AG04450 (cell line): Measurements from ENCODE around the gene YDJC. TPM values are rescaled to one million over a fixed set of nuclear protein-coding genes. Genes with fewer than 3 reads are reported as not detected.
A peak's percentile ranks its signal among the peaks of the same experiment; 100 is the strongest.

Experiments used
- CTCF ChIA-PET: fragments of 300-600, 350-600 bp; formaldehyde crosslinking; extraction: SDS; loops from one replicate; lab custom pipeline; 2022; ENCODE audit warnings: antibody characterized with exemption, inconsistent platforms; lab: Charles Lee
- POLR2A ChIA-PET: fragments of 350-600 bp; formaldehyde crosslinking; extraction: SDS; loops from one replicate; lab custom pipeline; 2021; ENCODE audit warnings: antibody characterized with exemption, inconsistent platforms; lab: Yijun Ruan, JAX
- DNase-seq: peaks from one replicate; pipeline ENCODE4 v3.0.0-alpha.2; 2011; ENCODE audit warnings: low read depth, low spot score
- H3K27ac ChIP-seq: one replicate; pipeline ENCODE4 v1.5.1; 2012; ENCODE audit warnings: low read depth, low read length, control low read depth
- H3K27me3 ChIP-seq: one replicate; pipeline ENCODE4 v1.6.0; 2012; ENCODE audit warnings: low read length; ENCODE audit not compliant: control insufficient read depth, insufficient read depth
- H3K4me3 ChIP-seq: 2 replicates; pipeline ENCODE4 v1.5.1; 2011; ENCODE audit warnings: mild to moderate bottlenecking, low read depth, low read length, control low read depth
- H3K9me3 ChIP-seq: 2 replicates; pipeline ENCODE4 v1.5.1; 2012; ENCODE audit warnings: low read length; ENCODE audit not compliant: control insufficient read depth, insufficient read depth
- polyA plus RNA-seq: library from polyadenylated mRNA; depleted of rRNA; stranded (reverse); fragments of >200 nt; gene quantifications from 2 replicates; pipeline ENCODE4 v1.2.3, GENCODE V29; 2011
- TF ChIP-seq, protein P1 (sequence below): IDR thresholded peaks from 2 replicates; pipeline ENCODE4 v1.5.1; 2011; ENCODE audit warnings: low read depth, low read length, control low read depth, inconsistent platforms

YDJC gene
- polyA plus RNA-seq, 1 experiment = 9.0 TPM

DNA sequence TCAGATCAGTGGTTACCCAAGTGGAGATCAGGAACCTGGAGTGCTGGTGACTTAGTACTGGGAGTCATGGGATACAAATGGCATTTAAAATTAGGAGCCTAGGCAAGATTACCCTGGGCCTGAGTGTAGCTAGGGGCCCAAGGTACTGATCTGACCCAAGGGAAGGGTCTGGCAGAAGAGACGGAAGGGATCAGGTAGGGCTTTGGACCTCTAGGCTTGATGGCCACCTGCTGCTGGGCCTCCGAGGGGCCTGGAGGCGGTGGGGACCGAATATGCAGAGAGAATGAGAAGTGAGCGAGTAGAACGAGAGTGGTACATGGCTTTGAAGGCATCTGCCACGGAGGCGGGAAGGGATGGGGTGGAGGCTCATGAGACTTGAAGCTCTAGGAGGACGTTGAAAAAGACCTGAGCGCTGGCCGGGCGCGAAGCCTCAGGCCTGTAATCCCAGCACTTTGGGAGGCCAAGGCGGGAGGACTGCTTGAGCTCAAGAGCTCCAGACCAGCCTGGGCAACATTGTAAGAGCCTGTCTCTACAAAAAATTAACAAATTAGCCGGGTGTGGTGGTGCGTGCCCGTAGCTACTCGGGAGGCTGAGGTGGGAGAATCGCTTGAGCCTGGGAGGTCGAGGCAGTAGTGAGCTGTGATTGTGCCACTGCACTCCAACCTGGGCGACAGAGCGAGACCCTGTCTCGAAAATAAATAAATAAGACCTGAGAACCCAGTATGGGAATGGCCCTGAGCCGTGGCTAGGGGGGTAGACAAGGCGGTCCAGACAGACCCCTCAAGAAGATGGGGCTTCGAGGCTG is 35.4 kb upstream of the YDJC start:
- CTCF ChIA-PET = interaction anchor here (1.8 kb wide), 1 partner anchor 19 kb away, joined by 6 read pairs; no protein-coding TSS in a partner anchor

DNA sequence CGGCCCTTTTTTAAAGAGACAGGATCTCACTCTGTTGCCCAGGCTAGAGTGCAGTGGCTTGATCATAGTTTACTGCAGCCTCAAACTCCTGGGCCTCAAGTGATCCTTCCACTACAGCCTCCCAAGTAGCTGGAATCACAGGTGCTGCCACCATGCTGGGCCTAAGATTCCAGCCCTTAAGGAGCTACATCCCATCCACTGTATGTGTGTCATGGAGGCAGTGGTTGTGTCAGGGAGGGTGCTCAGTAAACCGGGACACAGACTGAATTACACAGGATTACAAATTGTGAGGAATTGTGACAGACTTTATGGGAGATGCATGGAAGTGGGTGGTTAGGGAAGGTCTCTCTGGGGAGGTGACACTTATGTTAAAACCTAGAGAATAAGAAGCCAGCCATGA is 33.9 kb upstream of the YDJC start:
- POLR2A ChIA-PET = no interaction called here
- peaks cover 2% of the 10 kb centered on the region for H3K27me3 ChIP-seq
- no peak for DNase-seq
- no peak overlapping the region for H3K27ac ChIP-seq
- no peaks in the 10 kb centered on the region; the same call in 1 of the 2 replicates for H3K9me3 ChIP-seq
- CTCF ChIA-PET = interaction anchor here (1.4 kb wide), 1 partner anchor 17 kb away, joined by 4 read pairs; no protein-coding TSS in a partner anchor
- H3K4me3 ChIP-seq = no peak overlapping the region
- TF ChIP-seq, protein P1, sequence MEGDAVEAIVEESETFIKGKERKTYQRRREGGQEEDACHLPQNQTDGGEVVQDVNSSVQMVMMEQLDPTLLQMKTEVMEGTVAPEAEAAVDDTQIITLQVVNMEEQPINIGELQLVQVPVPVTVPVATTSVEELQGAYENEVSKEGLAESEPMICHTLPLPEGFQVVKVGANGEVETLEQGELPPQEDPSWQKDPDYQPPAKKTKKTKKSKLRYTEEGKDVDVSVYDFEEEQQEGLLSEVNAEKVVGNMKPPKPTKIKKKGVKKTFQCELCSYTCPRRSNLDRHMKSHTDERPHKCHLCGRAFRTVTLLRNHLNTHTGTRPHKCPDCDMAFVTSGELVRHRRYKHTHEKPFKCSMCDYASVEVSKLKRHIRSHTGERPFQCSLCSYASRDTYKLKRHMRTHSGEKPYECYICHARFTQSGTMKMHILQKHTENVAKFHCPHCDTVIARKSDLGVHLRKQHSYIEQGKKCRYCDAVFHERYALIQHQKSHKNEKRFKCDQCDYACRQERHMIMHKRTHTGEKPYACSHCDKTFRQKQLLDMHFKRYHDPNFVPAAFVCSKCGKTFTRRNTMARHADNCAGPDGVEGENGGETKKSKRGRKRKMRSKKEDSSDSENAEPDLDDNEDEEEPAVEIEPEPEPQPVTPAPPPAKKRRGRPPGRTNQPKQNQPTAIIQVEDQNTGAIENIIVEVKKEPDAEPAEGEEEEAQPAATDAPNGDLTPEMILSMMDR = no peak

More for the DNA sequence above, 35.4 kb upstream of the YDJC start:
- no peaks in the 10 kb centered on the region; the same call in 1 of the 2 replicates for H3K9me3 ChIP-seq
- H3K27ac ChIP-seq = peak overlapping the region; percentile 80
- TF ChIP-seq, protein P1 = no peak
- peak overlapping the region; percentile 80 for H3K4me3 ChIP-seq
- POLR2A ChIA-PET = interaction anchor here (1.5 kb wide), 1 partner anchor 7 kb away, joined by 3 read pairs; no protein-coding TSS in a partner anchor
- peaks cover 2% of the 10 kb centered on the region for H3K27me3 ChIP-seq
- no peak for DNase-seq

DNA sequence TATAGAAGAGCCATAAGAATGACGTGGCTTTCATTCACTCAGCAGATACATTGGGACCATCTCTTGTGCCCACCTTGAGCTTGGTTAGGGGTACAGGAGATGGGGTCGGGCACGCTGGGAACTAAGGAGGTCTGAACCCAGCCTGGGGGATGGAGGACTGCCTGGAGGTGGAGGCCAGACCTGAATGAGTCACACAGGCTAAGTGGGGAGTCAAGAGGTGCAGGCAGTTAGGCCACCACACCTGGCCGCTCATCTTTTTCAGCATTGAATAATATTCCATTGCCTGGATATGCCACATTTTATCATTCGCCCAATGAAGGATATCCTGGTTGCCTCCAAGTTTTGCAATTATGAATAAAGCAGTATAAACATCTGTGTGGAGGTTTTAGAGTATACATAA is 32.2 kb upstream of the YDJC start:
- no peak for DNase-seq
- no peak overlapping the region for H3K4me3 ChIP-seq
- CTCF ChIA-PET = no interaction called here
- TF ChIP-seq, protein P1 = no peak
- POLR2A ChIA-PET = no interaction called here
- no peaks in the 10 kb centered on the region; the same call in 1 of the 2 replicates for H3K9me3 ChIP-seq
- peaks cover 2% of the 10 kb centered on the region for H3K27me3 ChIP-seq
- no peak overlapping the region for H3K27ac ChIP-seq

DNA sequence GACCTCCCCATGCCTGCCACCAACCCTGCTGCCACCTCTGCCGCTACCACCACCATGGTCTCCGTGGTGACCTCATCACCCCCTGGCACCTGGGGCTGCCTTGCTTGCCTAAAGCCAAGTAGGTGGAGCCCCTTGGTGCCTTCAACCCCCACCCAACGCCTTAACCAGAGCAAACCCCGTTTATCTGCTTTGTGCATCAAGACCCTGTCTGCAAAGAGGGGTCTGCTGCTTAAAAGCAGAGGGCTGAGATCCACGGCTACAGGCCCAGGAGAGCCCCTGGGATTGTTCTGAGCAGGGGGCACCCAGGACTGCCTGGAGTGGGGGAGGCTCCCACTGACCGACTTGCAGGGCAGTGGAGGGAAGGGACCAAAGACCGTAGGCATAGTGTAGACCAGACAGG is 31.1 kb upstream of the YDJC start:
- DNase-seq = no peak
- Histone ChIP-seq H3K27ac (no peak overlapping the region), H3K4me3 (no peak overlapping the region), H3K27me3 (peaks cover 2% of the 10 kb centered on the region), H3K9me3 (no peaks in the 10 kb centered on the region; the same call in 1 of the 2 replicates)
- ChIA-PET CTCF (no interaction called here), POLR2A (no interaction called here)
- TF ChIP-seq, protein P1 = no peak
